Measurements from ENCODE around the gene NRG2. TPM values are rescaled to one million over a fixed set of nuclear protein-coding genes. Genes with fewer than 3 reads are reported as not detected.

The NRG2 gene
- total RNA-seq, 1 experiment from 2014 or later, result not detected

GRCh38 chr5:139908749-139909148, 134.3 kb downstream of the NRG2 start:
- H3K36me3 ChIP-seq (ENCODE audit: insufficient read depth, low read length), result no peaks in the 10 kb centered on the region
- no peaks in the 10 kb centered on the region for H3K4me1 ChIP-seq (ENCODE audit: low read length)
- no peak overlapping the region for H3K4me2 ChIP-seq (ENCODE audit: low read depth, low read length, poor library complexity, severe bottlenecking)
- no peak overlapping the region for H2AFZ ChIP-seq (ENCODE audit: low read length)
- H3K27ac ChIP-seq (ENCODE audit: low read length), result no peak overlapping the region
- H3K4me3 ChIP-seq (ENCODE audit: low read length), result no peak overlapping the region
- H3K79me2 ChIP-seq (ENCODE audit: low read length), result no peaks in the 10 kb centered on the region
- H3K9me3 ChIP-seq (ENCODE audit: low read length), result no peaks in the 10 kb centered on the region
- no peaks in the 10 kb centered on the region for H3K27me3 ChIP-seq (ENCODE audit: low read length)
- H4K20me1 ChIP-seq (ENCODE audit: insufficient read depth, low read depth, low read length), result no peaks in the 10 kb centered on the region
- H3K9ac ChIP-seq (ENCODE audit: low read length), result no peak overlapping the region
- no peak for DNase-seq
- H3K9me2 ChIP-seq (replicated peaks; ENCODE audit: insufficient read depth, low read length), result no peaks in the 10 kb centered on the region

- Histone ChIP-seq H3K27ac (ENCODE audit: low read length) (no peak overlapping the region), H3K4me1 (ENCODE audit: low read length) (no peaks in the 10 kb centered on the region), H3K9me2 (replicated peaks; ENCODE audit: insufficient read depth, low read length) (no peaks in the 10 kb centered on the region), H3K9ac (ENCODE audit: low read length) (no peak overlapping the region), H2AFZ (ENCODE audit: low read length) (no peak overlapping the region), H3K36me3 (ENCODE audit: insufficient read depth, low read length) (no peaks in the 10 kb centered on the region), H3K4me2 (ENCODE audit: low read depth, low read length, poor library complexity, severe bottlenecking) (no peak overlapping the region), H3K4me3 (ENCODE audit: low read length) (no peak overlapping the region), H3K9me3 (ENCODE audit: low read length) (no peaks in the 10 kb centered on the region), H4K20me1 (ENCODE audit: insufficient read depth, low read depth, low read length) (no peaks in the 10 kb centered on the region), H3K27me3 (ENCODE audit: low read length) (no peaks in the 10 kb centered on the region), H3K79me2 (ENCODE audit: low read length) (no peaks in the 10 kb centered on the region)
- DNase-seq, result no peak
Observed at GRCh38 chr5:139906661-139907060, 136.4 kb downstream of the NRG2 start.

- Histone ChIP-seq H3K36me3 (ENCODE audit: insufficient read depth, low read length) (no peaks in the 10 kb centered on the region), H3K9me3 (ENCODE audit: low read length) (no peaks in the 10 kb centered on the region), H3K27ac (ENCODE audit: low read length) (no peak overlapping the region), H3K27me3 (ENCODE audit: low read length) (no peaks in the 10 kb centered on the region), H3K4me2 (ENCODE audit: low read depth, low read length, poor library complexity, severe bottlenecking) (no peak overlapping the region), H2AFZ (ENCODE audit: low read length) (no peak overlapping the region), H3K4me3 (ENCODE audit: low read length) (no peak overlapping the region), H3K9me2 (replicated peaks; ENCODE audit: insufficient read depth, low read length) (no peaks in the 10 kb centered on the region), H4K20me1 (ENCODE audit: insufficient read depth, low read depth, low read length) (no peaks in the 10 kb centered on the region), H3K9ac (ENCODE audit: low read length) (no peak overlapping the region), H3K79me2 (ENCODE audit: low read length) (no peaks in the 10 kb centered on the region), H3K4me1 (ENCODE audit: low read length) (no peaks in the 10 kb centered on the region)
- no peak for DNase-seq
Observed at GRCh38 chr5:139904816-139905661, 138.1 kb downstream of the NRG2 start.

GRCh38 chr5:139904566-139904815, 138.6 kb downstream of the NRG2 start:
- Histone ChIP-seq H3K4me3 (ENCODE audit: low read length) (no peak overlapping the region), H2AFZ (ENCODE audit: low read length) (no peak overlapping the region), H3K27ac (ENCODE audit: low read length) (no peak overlapping the region), H3K9ac (ENCODE audit: low read length) (no peak overlapping the region), H3K9me3 (ENCODE audit: low read length) (no peaks in the 10 kb centered on the region), H3K4me2 (ENCODE audit: low read depth, low read length, poor library complexity, severe bottlenecking) (no peak overlapping the region), H3K27me3 (ENCODE audit: low read length) (no peaks in the 10 kb centered on the region), H4K20me1 (ENCODE audit: insufficient read depth, low read depth, low read length) (no peaks in the 10 kb centered on the region), H3K4me1 (ENCODE audit: low read length) (no peaks in the 10 kb centered on the region), H3K36me3 (ENCODE audit: insufficient read depth, low read length) (no peaks in the 10 kb centered on the region), H3K9me2 (replicated peaks; ENCODE audit: insufficient read depth, low read length) (no peaks in the 10 kb centered on the region), H3K79me2 (ENCODE audit: low read length) (no peaks in the 10 kb centered on the region)
- no peak for DNase-seq

- Histone ChIP-seq H3K36me3 (ENCODE audit: insufficient read depth, low read length) (no peaks in the 10 kb centered on the region), H3K27ac (ENCODE audit: low read length) (no peak overlapping the region), H3K4me1 (ENCODE audit: low read length) (no peaks in the 10 kb centered on the region), H3K9ac (ENCODE audit: low read length) (no peak overlapping the region), H3K9me2 (replicated peaks; ENCODE audit: insufficient read depth, low read length) (no peaks in the 10 kb centered on the region), H3K4me2 (ENCODE audit: low read depth, low read length, poor library complexity, severe bottlenecking) (no peak overlapping the region), H3K79me2 (ENCODE audit: low read length) (no peaks in the 10 kb centered on the region), H2AFZ (ENCODE audit: low read length) (no peak overlapping the region), H3K4me3 (ENCODE audit: low read length) (no peak overlapping the region), H4K20me1 (ENCODE audit: insufficient read depth, low read depth, low read length) (no peaks in the 10 kb centered on the region), H3K9me3 (ENCODE audit: low read length) (no peaks in the 10 kb centered on the region), H3K27me3 (ENCODE audit: low read length) (no peaks in the 10 kb centered on the region)
- no peak for DNase-seq
Observed at GRCh38 chr5:139903795-139904565, 139.1 kb downstream of the NRG2 start.

GRCh38 chr5:139903450-139903794, 139.7 kb downstream of the NRG2 start:
- no peaks in the 10 kb centered on the region for H4K20me1 ChIP-seq (ENCODE audit: insufficient read depth, low read depth, low read length)
- no peaks in the 10 kb centered on the region for H3K9me3 ChIP-seq (ENCODE audit: low read length)
- no peaks in the 10 kb centered on the region for H3K4me1 ChIP-seq (ENCODE audit: low read length)
- H3K79me2 ChIP-seq (ENCODE audit: low read length), result no peaks in the 10 kb centered on the region
- no peaks in the 10 kb centered on the region for H3K27me3 ChIP-seq (ENCODE audit: low read length)
- H3K4me2 ChIP-seq (ENCODE audit: low read depth, low read length, poor library complexity, severe bottlenecking), result no peak overlapping the region
- no peak for DNase-seq
- H3K9me2 ChIP-seq (replicated peaks; ENCODE audit: insufficient read depth, low read length), result no peaks in the 10 kb centered on the region
- no peak overlapping the region for H2AFZ ChIP-seq (ENCODE audit: low read length)
- no peak overlapping the region for H3K27ac ChIP-seq (ENCODE audit: low read length)
- H3K9ac ChIP-seq (ENCODE audit: low read length), result no peak overlapping the region
- no peak overlapping the region for H3K4me3 ChIP-seq (ENCODE audit: low read length)
- H3K36me3 ChIP-seq (ENCODE audit: insufficient read depth, low read length), result no peaks in the 10 kb centered on the region

GRCh38 chr5:139901986-139902385, 141.1 kb downstream of the NRG2 start:
- H3K4me2 ChIP-seq (ENCODE audit: low read depth, low read length, poor library complexity, severe bottlenecking), result no peak overlapping the region
- no peak overlapping the region for H3K9ac ChIP-seq (ENCODE audit: low read length)
- no peak for DNase-seq
- H3K36me3 ChIP-seq (ENCODE audit: insufficient read depth, low read length), result no peaks in the 10 kb centered on the region
- no peaks in the 10 kb centered on the region for H3K27me3 ChIP-seq (ENCODE audit: low read length)
- H3K4me3 ChIP-seq (ENCODE audit: low read length), result no peak overlapping the region
- no peak overlapping the region for H3K27ac ChIP-seq (ENCODE audit: low read length)
- H3K4me1 ChIP-seq (ENCODE audit: low read length), result no peaks in the 10 kb centered on the region
- H3K9me3 ChIP-seq (ENCODE audit: low read length), result no peaks in the 10 kb centered on the region
- H3K9me2 ChIP-seq (replicated peaks; ENCODE audit: insufficient read depth, low read length), result no peaks in the 10 kb centered on the region
- H3K79me2 ChIP-seq (ENCODE audit: low read length), result no peaks in the 10 kb centered on the region
- H2AFZ ChIP-seq (ENCODE audit: low read length), result no peak overlapping the region
- H4K20me1 ChIP-seq (ENCODE audit: insufficient read depth, low read depth, low read length), result no peaks in the 10 kb centered on the region

- H4K20me1 ChIP-seq (ENCODE audit: insufficient read depth, low read depth, low read length), result no peaks in the 10 kb centered on the region
- no peaks in the 10 kb centered on the region for H3K9me3 ChIP-seq (ENCODE audit: low read length)
- no peak overlapping the region for H3K9ac ChIP-seq (ENCODE audit: low read length)
- no peaks in the 10 kb centered on the region for H3K4me1 ChIP-seq (ENCODE audit: low read length)
- no peak overlapping the region for H3K4me3 ChIP-seq (ENCODE audit: low read length)
- no peaks in the 10 kb centered on the region for H3K27me3 ChIP-seq (ENCODE audit: low read length)
- DNase-seq, result no peak
- no peaks in the 10 kb centered on the region for H3K9me2 ChIP-seq (replicated peaks; ENCODE audit: insufficient read depth, low read length)
- no peaks in the 10 kb centered on the region for H3K36me3 ChIP-seq (ENCODE audit: insufficient read depth, low read length)
- H3K27ac ChIP-seq (ENCODE audit: low read length), result no peak overlapping the region
- H2AFZ ChIP-seq (ENCODE audit: low read length), result no peak overlapping the region
- H3K79me2 ChIP-seq (ENCODE audit: low read length), result no peaks in the 10 kb centered on the region
- no peak overlapping the region for H3K4me2 ChIP-seq (ENCODE audit: low read depth, low read length, poor library complexity, severe bottlenecking)
Observed at GRCh38 chr5:139901251-139901575, 141.9 kb downstream of the NRG2 start.
